PC-9 (cell line): ENCODE data around the gene HRH1. TPM values are rescaled to one million over a fixed set of nuclear protein-coding genes. Genes with fewer than 3 reads are reported as not detected.
"Not testable (repeated sequence)": the region's sequence is repeated elsewhere in the genome, so short reads cannot be mapped to it uniquely, and the experiment has no call there.

Experiments used
- BruUV-seq: library from RNA; stranded (reverse); fragments of 400-500 nt; replicated peaks from 2 replicates; lab custom pipeline; 2021; lab: Mats Ljungman, UMichigan
- CTCF ChIA-PET: fragments of 300-600 bp; sonication (Branson Sonifier 250); formaldehyde crosslinking; loops from one replicate; lab custom pipeline; 2022; ENCODE audit warnings: antibody characterized with exemption; lab: Charles Lee
- POLR2A ChIA-PET: fragments of 300-600 bp; sonication (Branson Sonifier 250); formaldehyde crosslinking; loops from one replicate; lab custom pipeline; 2022; ENCODE audit warnings: antibody characterized with exemption; ENCODE audit not compliant: unreplicated experiment; lab: Charles Lee
- DNase-seq, 2 experiments: peaks; one replicate each; pipeline versions ENCODE4 v3.0.0 to v3.0.0-alpha.2; 2015 to 2022; ENCODE audit warnings: mixed read lengths in 1 of 2
- H2AFZ ChIP-seq: fragments of 200-600 bp; sonication (generic); 2 replicates; pipeline ENCODE4 v1.8.1; 2017; ENCODE audit warnings: antibody characterized with exemption
- H3F3A ChIP-seq: fragments of 200-600 bp; sonication (generic); 2 replicates; pipeline ENCODE4 v1.8.1; 2017; ENCODE audit warnings: antibody characterized with exemption, mild to moderate bottlenecking, low read depth; ENCODE audit not compliant: insufficient read depth
- H3K27ac ChIP-seq: fragments of 200-600 bp; sonication (generic); 2 replicates; pipeline ENCODE4 v1.6.1; 2016; ENCODE audit warnings: mixed run types
- H3K27me3 ChIP-seq: fragments of 200-600 bp; sonication (generic); 2 replicates; pipeline ENCODE4 v1.6.1; 2016; ENCODE audit warnings: low read depth, mixed run types; ENCODE audit not compliant: insufficient read depth
- H3K36me3 ChIP-seq: fragments of 200-600 bp; sonication (generic); 2 replicates; pipeline ENCODE4 v1.6.1; 2016; ENCODE audit warnings: low read depth, mixed run types
- H3K4me1 ChIP-seq: fragments of 200-600 bp; sonication (generic); replicated peaks from 2 replicates; pipeline ENCODE4 v1.6.1; 2016; ENCODE audit warnings: mixed run types; ENCODE audit not compliant: insufficient read depth
- H3K4me2 ChIP-seq: fragments of 200-600 bp; sonication (generic); 2 replicates; pipeline ENCODE4 v1.6.1; 2017; ENCODE audit warnings: mixed run types
- H3K4me3 ChIP-seq: fragments of 200-600 bp; sonication (generic); 2 replicates; pipeline ENCODE4 v1.6.1; 2016; ENCODE audit warnings: mixed run types
- H3K79me2 ChIP-seq: fragments of 200-600 bp; sonication (generic); 2 replicates; pipeline ENCODE4 v1.6.1; 2017; ENCODE audit warnings: low read depth, mixed run types
- H3K9me2 ChIP-seq: fragments of 200-600 bp; sonication (generic); 2 replicates; pipeline ENCODE4 v1.8.1; 2017; ENCODE audit warnings: mild to moderate bottlenecking; ENCODE audit not compliant: insufficient read depth
- H3K9me3 ChIP-seq: fragments of 200-600 bp; sonication (generic); 2 replicates; pipeline ENCODE4 v1.8.1; 2016; ENCODE audit warnings: low read depth; ENCODE audit not compliant: insufficient read depth
- H4K20me1 ChIP-seq: fragments of 200-600 bp; sonication (generic); 2 replicates; pipeline ENCODE4 v1.8.1; 2017; ENCODE audit not compliant: insufficient read depth
- EZH2 ChIP-seq: fragments of 200-600 bp; sonication (generic); IDR thresholded peaks from 2 replicates; pipeline ENCODE4 v1.8.0; 2017; ENCODE audit warnings: antibody characterized with exemption, low read depth
- intact Hi-C: fragments of 100-400 bp; cut with micrococcal nuclease; formaldehyde crosslinking; loops from one replicate; pipeline ENCODE4 v1.10.0; 2022; ENCODE audit not compliant: unreplicated experiment
- total RNA-seq: library from RNA; stranded (reverse); gene quantifications from 2 replicates; pipeline ENCODE4 v1.2.3, GENCODE V29; 2021
- TF ChIP-seq, protein P1 (sequence below): fragments of 200-600 bp; sonication (generic); conservative IDR thresholded peaks from 2 replicates; pipeline ENCODE4 v1.6.1; 2017; ENCODE audit warnings: mixed run types, antibody characterized with exemption, mild to moderate bottlenecking, moderate library complexity

The HRH1 gene
- total RNA-seq, 1 experiment from 2014 or later: 9.2 TPM

DNA sequence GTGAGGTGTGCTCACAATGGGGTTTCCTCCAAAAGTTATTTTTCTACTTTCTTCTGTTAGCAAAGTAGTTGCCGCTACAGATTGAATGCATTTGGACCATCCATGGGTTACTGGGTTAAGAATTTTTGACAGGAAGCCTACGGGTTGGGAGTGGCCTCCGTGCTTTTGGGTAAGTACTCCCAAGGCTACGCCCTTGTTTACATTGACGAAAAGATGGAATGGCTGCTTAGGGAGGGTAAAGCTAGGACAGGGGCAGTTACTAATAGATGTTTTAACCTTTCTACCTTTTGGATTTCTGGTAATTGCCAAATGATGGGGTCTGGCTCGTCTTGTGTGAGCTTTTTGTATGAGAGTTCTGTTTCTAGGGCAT lies 97.5 kb downstream of the HRH1 start:
- intact Hi-C loops: no loop called here
- Histone ChIP-seq H3K36me3 (0 out of 2 replicates have a peak, but pooled peaks cover 6% of the 10 kb centered on the region), H3K79me2 (no peaks in the 10 kb centered on the region), H3K4me1 (peaks cover 14% of the 10 kb centered on the region), H3K9me2 (no peaks in the 10 kb centered on the region), H2AFZ (no peak overlapping the region), H3K27ac (no peak overlapping the region), H3K27me3 (no peaks in the 10 kb centered on the region), H3K9me3 (no peaks in the 10 kb centered on the region), H3K4me3 (no peak overlapping the region), H3F3A (no peaks in the 10 kb centered on the region), H3K4me2 (no peak overlapping the region), H4K20me1 (no peaks in the 10 kb centered on the region)
- ChIA-PET CTCF (no interaction called here), POLR2A (interaction anchor here (0.6 to 0.7 kb wide), 2 partner anchors 34 to 1551 kb away, joined by 3 to 15 read pairs; no protein-coding TSS in a partner anchor)
- no TSS peak for BruUV-seq
- TF ChIP-seq EZH2: no peak
- TF ChIP-seq, protein P1, sequence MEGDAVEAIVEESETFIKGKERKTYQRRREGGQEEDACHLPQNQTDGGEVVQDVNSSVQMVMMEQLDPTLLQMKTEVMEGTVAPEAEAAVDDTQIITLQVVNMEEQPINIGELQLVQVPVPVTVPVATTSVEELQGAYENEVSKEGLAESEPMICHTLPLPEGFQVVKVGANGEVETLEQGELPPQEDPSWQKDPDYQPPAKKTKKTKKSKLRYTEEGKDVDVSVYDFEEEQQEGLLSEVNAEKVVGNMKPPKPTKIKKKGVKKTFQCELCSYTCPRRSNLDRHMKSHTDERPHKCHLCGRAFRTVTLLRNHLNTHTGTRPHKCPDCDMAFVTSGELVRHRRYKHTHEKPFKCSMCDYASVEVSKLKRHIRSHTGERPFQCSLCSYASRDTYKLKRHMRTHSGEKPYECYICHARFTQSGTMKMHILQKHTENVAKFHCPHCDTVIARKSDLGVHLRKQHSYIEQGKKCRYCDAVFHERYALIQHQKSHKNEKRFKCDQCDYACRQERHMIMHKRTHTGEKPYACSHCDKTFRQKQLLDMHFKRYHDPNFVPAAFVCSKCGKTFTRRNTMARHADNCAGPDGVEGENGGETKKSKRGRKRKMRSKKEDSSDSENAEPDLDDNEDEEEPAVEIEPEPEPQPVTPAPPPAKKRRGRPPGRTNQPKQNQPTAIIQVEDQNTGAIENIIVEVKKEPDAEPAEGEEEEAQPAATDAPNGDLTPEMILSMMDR: no peak
- no peak for DNase-seq

- Histone ChIP-seq H3K4me1 (peaks cover 11% of the 10 kb centered on the region), H3K4me3 (no peak overlapping the region), H3K9me3 (no peaks in the 10 kb centered on the region), H3K27me3 (no peaks in the 10 kb centered on the region), H3K36me3 (peaks cover 15% of the 10 kb centered on the region; the same call in 1 of the 2 replicates), H4K20me1 (no peaks in the 10 kb centered on the region), H3K79me2 (no peaks in the 10 kb centered on the region), H3K4me2 (no peak overlapping the region), H2AFZ (no peak overlapping the region), H3K9me2 (no peaks in the 10 kb centered on the region), H3K27ac (no peak overlapping the region), H3F3A (no peaks in the 10 kb centered on the region)
- BruUV-seq: no TSS peak
- ChIA-PET CTCF (no interaction called here), POLR2A (no interaction called here)
- TF ChIP-seq, protein P1: no peak
- TF ChIP-seq EZH2: no peak
- DNase-seq: no peak
- intact Hi-C loops: no loop called here
Observed at GRCh38 chr3:11254876-11255275, 100.6 kb downstream of the HRH1 start.

GRCh38 chr3:11255537-11255936 lies 101.2 kb downstream of the HRH1 start:
- H3K9me3 ChIP-seq, H3K27me3 ChIP-seq, H3K79me2 ChIP-seq, POLR2A ChIA-PET, H3K27ac ChIP-seq, H3K4me2 ChIP-seq, H3F3A ChIP-seq, CTCF ChIA-PET, H4K20me1 ChIP-seq, DNase-seq, BruUV-seq, H3K9me2 ChIP-seq, H3K4me3 ChIP-seq, H2AFZ ChIP-seq, intact Hi-C loops: not testable (repeated sequence)
- Histone ChIP-seq H3K4me1 (peaks cover 11% of the 10 kb centered on the region), H3K36me3 (peaks cover 21% of the 10 kb centered on the region; the same call in 1 of the 2 replicates)

- ChIA-PET CTCF (no interaction called here), POLR2A (no interaction called here)
- Histone ChIP-seq H3K4me3 (no peak overlapping the region), H3K79me2 (no peaks in the 10 kb centered on the region), H4K20me1 (no peaks in the 10 kb centered on the region), H3K36me3 (peaks cover 21% of the 10 kb centered on the region; the same call in 1 of the 2 replicates), H3K27ac (no peak overlapping the region), H3K27me3 (no peaks in the 10 kb centered on the region), H2AFZ (no peak overlapping the region), H3K9me2 (no peaks in the 10 kb centered on the region), H3K4me1 (no peaks in the 10 kb centered on the region), H3K9me3 (no peaks in the 10 kb centered on the region), H3K4me2 (no peak overlapping the region), H3F3A (no peaks in the 10 kb centered on the region)
- intact Hi-C loops: no loop called here
- TF ChIP-seq EZH2: no peak
- TF ChIP-seq, protein P1: no peak
- no TSS peak for BruUV-seq
- no peak for DNase-seq
Observed at GRCh38 chr3:11258958-11259357, 104.7 kb downstream of the HRH1 start.
